Hepatocyte (in vitro differentiated cells): ENCODE measurements around the gene CDH11. TPM values are rescaled to one million over a fixed set of nuclear protein-coding genes. Genes with fewer than 3 reads are reported as not detected.

ENCODE experiments used
- DNase-seq: peaks from one replicate; pipeline ENCODE4 v3.0.0-alpha.2; 2016; ENCODE audit warnings: low spot score
- H2AFZ ChIP-seq: fragments of 200-600 bp; sonication (generic); 2 replicates; pipeline ENCODE4 v1.6.0; 2016; ENCODE audit warnings: antibody characterized with exemption, mild to moderate bottlenecking
- H3K27ac ChIP-seq: fragments of 200-600 bp; sonication (generic); 2 replicates; pipeline ENCODE4 v1.5.1; 2016; ENCODE audit warnings: mild to moderate bottlenecking
- H3K27me3 ChIP-seq: fragments of 200-600 bp; sonication (generic); 2 replicates; pipeline ENCODE4 v1.6.1; 2016
- H3K36me3 ChIP-seq: fragments of 200-600 bp; sonication (generic); replicated peaks from 2 replicates; pipeline ENCODE4 v1.5.1; 2016; ENCODE audit warnings: low read depth; ENCODE audit not compliant: insufficient read depth
- H3K4me1 ChIP-seq: fragments of 200-600 bp; sonication (generic); 2 replicates; pipeline ENCODE4 v1.5.1; 2016; ENCODE audit warnings: mild to moderate bottlenecking, moderate library complexity; ENCODE audit not compliant: insufficient read depth
- H3K4me2 ChIP-seq: fragments of 200-600 bp; sonication (generic); 2 replicates; pipeline ENCODE4 v1.6.0; 2016
- H3K4me3 ChIP-seq: fragments of 200-600 bp; sonication (generic); 2 replicates; pipeline ENCODE4 v1.5.1; 2016; ENCODE audit warnings: mild to moderate bottlenecking
- H3K79me2 ChIP-seq: fragments of 200-600 bp; sonication (generic); 2 replicates; pipeline ENCODE4 v1.6.0; 2017; ENCODE audit warnings: mild to moderate bottlenecking
- H3K9me2 ChIP-seq: fragments of 200-600 bp; sonication (generic); replicated peaks from 2 replicates; pipeline ENCODE4 v1.6.0; 2017; ENCODE audit warnings: mild to moderate bottlenecking; ENCODE audit not compliant: insufficient read depth
- H3K9me3 ChIP-seq: fragments of 200-600 bp; sonication (generic); 2 replicates; pipeline ENCODE4 v1.5.1; 2016; ENCODE audit warnings: low read depth, mild to moderate bottlenecking
- H4K20me1 ChIP-seq: fragments of 200-600 bp; sonication (generic); 2 replicates; pipeline ENCODE4 v1.6.0; 2016; ENCODE audit warnings: mild to moderate bottlenecking; ENCODE audit not compliant: insufficient read depth, poor library complexity, severe bottlenecking
- CTCF ChIP-seq: fragments of 200-600 bp; sonication (generic); IDR thresholded peaks from 2 replicates; pipeline ENCODE4 v1.5.1; 2016; ENCODE audit warnings: antibody characterized with exemption, mild to moderate bottlenecking; ENCODE audit not compliant: poor library complexity
- EZH2 ChIP-seq: fragments of 200-600 bp; sonication (generic); IDR thresholded peaks from 2 replicates; pipeline ENCODE4 v1.6.1; 2016; ENCODE audit warnings: antibody characterized with exemption, mild to moderate bottlenecking, borderline replicate concordance
- EZH2phosphoT487 ChIP-seq: fragments of 200-600 bp; sonication (generic); IDR thresholded peaks from one replicate; pipeline ENCODE4 v1.6.1; 2018; ENCODE audit warnings: antibody characterized with exemption, mild to moderate bottlenecking, low read depth, moderate library complexity; ENCODE audit not compliant: unreplicated experiment, severe bottlenecking
- WGBS: methylation state at CpG from one replicate; pipeline ENCODE4 v1.1.6; 2016; ENCODE audit warnings: low lambda C conversion rate; ENCODE audit errors: missing lambda C conversion rate; 5-methylcytosine and 5-hydroxymethylcytosine counted together
- polyA plus RNA-seq: library from polyadenylated mRNA; unstranded; fragments of >200 nt; fragmentation: Nextera tagmentation; extraction: Ambion mirVana; gene quantifications from 2 replicates; pipeline ENCODE4 v1.2.1, GENCODE V29; 2016
- total RNA-seq: library from RNA; depleted of rRNA; stranded (reverse); fragments of >200 nt; gene quantifications from 2 replicates; pipeline ENCODE4 v1.2.3, GENCODE V29; 2014

CDH11 gene
- total and polyA plus RNA-seq, 2 experiments from 2014 or later: 148 to 289 TPM

- Histone ChIP-seq H2AFZ (no peak overlapping the region), H3K4me3 (no peak overlapping the region), H3K4me1 (peaks cover 11% of the 10 kb centered on the region), H4K20me1 (peaks cover 90% of the 10 kb centered on the region), H3K36me3 (no peaks in the 10 kb centered on the region), H3K27ac (no peak overlapping the region), H3K79me2 (peaks cover 90% of the 10 kb centered on the region), H3K9me3 (no peaks in the 10 kb centered on the region), H3K9me2 (no peaks in the 10 kb centered on the region), H3K27me3 (no peaks in the 10 kb centered on the region), H3K4me2 (no peak overlapping the region)
- DNase-seq: no peak
- 42% methylated on average over 1 of the region's 1 CpG for WGBS
- TF ChIP-seq EZH2: no peak
- no peak for TF ChIP-seq EZH2phosphoT487
- TF ChIP-seq CTCF: no peak
These were observed 55.2 kb downstream of the CDH11 start for GRCh38 chr16:65066651-65067050.

GRCh38 chr16:65065031-65065430 lies 56.8 kb downstream of the CDH11 start:
- no peak for DNase-seq
- H3K9me3 ChIP-seq: no peaks in the 10 kb centered on the region
- H2AFZ ChIP-seq: no peak overlapping the region
- TF ChIP-seq EZH2phosphoT487 (no peak), CTCF (no peak), EZH2 (no peak)
- no peaks in the 10 kb centered on the region for H3K27me3 ChIP-seq
- H3K4me2 ChIP-seq: no peak overlapping the region
- H3K4me1 ChIP-seq: peaks cover 5% of the 10 kb centered on the region
- H3K36me3 ChIP-seq: no peaks in the 10 kb centered on the region
- no peaks in the 10 kb centered on the region for H3K9me2 ChIP-seq
- no peak overlapping the region for H3K4me3 ChIP-seq
- H3K79me2 ChIP-seq: peaks cover 92% of the 10 kb centered on the region
- H4K20me1 ChIP-seq: peaks cover 86% of the 10 kb centered on the region
- 85% methylated on average over 7 of the region's 7 CpGs for WGBS
- H3K27ac ChIP-seq: no peak overlapping the region

- no peak for DNase-seq
- Histone ChIP-seq H3K36me3 (no peaks in the 10 kb centered on the region), H3K79me2 (peaks cover 92% of the 10 kb centered on the region), H3K4me2 (no peak overlapping the region), H3K9me2 (no peaks in the 10 kb centered on the region), H3K4me3 (no peak overlapping the region), H3K4me1 (peaks cover 5% of the 10 kb centered on the region), H4K20me1 (peaks cover 86% of the 10 kb centered on the region), H3K9me3 (no peaks in the 10 kb centered on the region), H3K27me3 (no peaks in the 10 kb centered on the region), H3K27ac (no peak overlapping the region), H2AFZ (no peak overlapping the region)
- TF ChIP-seq CTCF (no peak), EZH2 (no peak), EZH2phosphoT487 (no peak)
- WGBS: 90% methylated on average over 2 of the region's 2 CpGs
These were observed 57.7 kb downstream of the CDH11 start for GRCh38 chr16:65064131-65064530.
